ENCODE data around the gene PTPRE.

PTPRE gene

DNA sequence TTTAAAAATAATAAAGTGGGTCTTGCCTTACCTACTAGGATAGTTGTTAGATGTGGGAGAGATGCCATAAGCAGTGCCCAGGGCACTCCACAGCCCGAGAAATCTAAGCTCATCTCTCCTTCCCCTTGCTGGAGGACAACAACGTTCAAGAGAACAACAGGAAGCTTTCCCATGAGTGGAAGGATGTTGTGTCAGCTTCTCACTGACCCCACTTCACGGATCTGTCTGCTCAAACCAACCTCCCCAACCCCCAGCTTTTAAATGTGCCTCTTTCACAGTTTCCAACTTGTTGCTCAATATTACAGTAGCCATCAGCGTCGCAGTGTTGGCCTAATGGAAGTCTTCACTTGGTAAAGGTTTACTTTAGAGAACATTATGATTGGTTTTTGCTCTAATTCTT is 72.1 kb downstream of the PTPRE start:
- Histone ChIP-seq H3K27me3 (ENCODE audit: insufficient read depth, low read depth) (no peaks in the 10 kb centered on the region), H3K79me2 (ENCODE audit: insufficient read depth, low read depth) (no peaks in the 10 kb centered on the region), H3K4me1 (ENCODE audit: low read depth, poor library complexity, severe bottlenecking) (no peaks in the 10 kb centered on the region), H3K4me3 (IDR thresholded peaks at IDR 0.05; ENCODE audit: insufficient read depth, low read depth, low read length) (no peak overlapping the region), H3K36me3 (ENCODE audit: insufficient read depth) (no peaks in the 10 kb centered on the region), H2AFZ (ENCODE audit: low read depth) (no peak overlapping the region), H4K20me1 (ENCODE audit: insufficient read depth) (no peaks in the 10 kb centered on the region), H3K27ac (no peak overlapping the region), H3K9ac (no peak overlapping the region), H3K4me2 (no peak overlapping the region)
- TF ChIP-seq CTCF (conservative IDR thresholded peaks at IDR 0.05; ENCODE audit: low read depth, low read length) = no peak

- H3K9ac ChIP-seq = no peak overlapping the region
- no peak overlapping the region for H3K4me2 ChIP-seq
- H3K4me1 ChIP-seq (ENCODE audit: low read depth, poor library complexity, severe bottlenecking) = no peaks in the 10 kb centered on the region
- H2AFZ ChIP-seq (ENCODE audit: low read depth) = no peak overlapping the region
- no peak overlapping the region for H3K4me3 ChIP-seq (IDR thresholded peaks at IDR 0.05; ENCODE audit: insufficient read depth, low read depth, low read length)
- H3K27ac ChIP-seq = no peak overlapping the region
- no peaks in the 10 kb centered on the region for H3K27me3 ChIP-seq (ENCODE audit: insufficient read depth, low read depth)
- no peak for TF ChIP-seq CTCF (conservative IDR thresholded peaks at IDR 0.05; ENCODE audit: low read depth, low read length)
- no peaks in the 10 kb centered on the region for H3K79me2 ChIP-seq (ENCODE audit: insufficient read depth, low read depth)
- H3K36me3 ChIP-seq (ENCODE audit: insufficient read depth) = no peaks in the 10 kb centered on the region
- no peaks in the 10 kb centered on the region for H4K20me1 ChIP-seq (ENCODE audit: insufficient read depth)
Measured at GRCh38 chr10:127979566-127979965, 72.7 kb downstream of the PTPRE start.

- no peak overlapping the region for H3K27ac ChIP-seq
- no peak overlapping the region for H3K4me2 ChIP-seq
- no peak overlapping the region for H2AFZ ChIP-seq (ENCODE audit: low read depth)
- H3K4me1 ChIP-seq (ENCODE audit: low read depth, poor library complexity, severe bottlenecking) = no peaks in the 10 kb centered on the region
- H3K79me2 ChIP-seq (ENCODE audit: insufficient read depth, low read depth) = no peaks in the 10 kb centered on the region
- H3K9ac ChIP-seq = no peak overlapping the region
- TF ChIP-seq CTCF (conservative IDR thresholded peaks at IDR 0.05; ENCODE audit: low read depth, low read length) = no peak
- H3K36me3 ChIP-seq (ENCODE audit: insufficient read depth) = no peaks in the 10 kb centered on the region
- no peaks in the 10 kb centered on the region for H3K27me3 ChIP-seq (ENCODE audit: insufficient read depth, low read depth)
- H3K4me3 ChIP-seq (IDR thresholded peaks at IDR 0.05; ENCODE audit: insufficient read depth, low read depth, low read length) = no peak overlapping the region
- no peaks in the 10 kb centered on the region for H4K20me1 ChIP-seq (ENCODE audit: insufficient read depth)
Measured at GRCh38 chr10:127980898-127981297, 74.0 kb downstream of the PTPRE start.

DNA sequence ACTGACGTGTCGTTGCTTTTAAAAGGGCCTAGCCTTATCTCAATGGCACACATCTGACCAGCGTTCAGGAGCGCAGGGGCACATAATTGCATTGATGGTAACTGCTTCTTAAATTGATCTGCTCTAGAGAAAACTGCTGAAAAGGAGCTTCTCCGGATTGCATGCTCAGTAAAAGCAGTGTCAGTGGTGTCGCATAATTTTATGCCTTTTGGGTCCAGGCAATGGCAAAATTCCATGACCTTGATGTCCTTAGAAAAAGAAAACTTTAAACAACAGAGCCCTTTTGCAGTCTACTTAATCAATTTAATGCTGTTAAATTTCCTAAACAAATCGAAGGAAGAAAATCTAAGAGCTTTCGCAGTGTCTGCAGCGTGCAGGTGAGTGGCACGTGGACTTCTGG is 75.7 kb downstream of the PTPRE start:
- H2AFZ ChIP-seq (ENCODE audit: low read depth) = no peak overlapping the region
- H3K9ac ChIP-seq = no peak overlapping the region
- no peak overlapping the region for H3K27ac ChIP-seq
- H3K4me1 ChIP-seq (ENCODE audit: low read depth, poor library complexity, severe bottlenecking) = no peaks in the 10 kb centered on the region
- TF ChIP-seq CTCF (conservative IDR thresholded peaks at IDR 0.05; ENCODE audit: low read depth, low read length) = no peak
- no peaks in the 10 kb centered on the region for H3K36me3 ChIP-seq (ENCODE audit: insufficient read depth)
- no peaks in the 10 kb centered on the region for H3K79me2 ChIP-seq (ENCODE audit: insufficient read depth, low read depth)
- H3K4me2 ChIP-seq = no peak overlapping the region
- no peaks in the 10 kb centered on the region for H3K27me3 ChIP-seq (ENCODE audit: insufficient read depth, low read depth)
- no peaks in the 10 kb centered on the region for H4K20me1 ChIP-seq (ENCODE audit: insufficient read depth)
- no peak overlapping the region for H3K4me3 ChIP-seq (IDR thresholded peaks at IDR 0.05; ENCODE audit: insufficient read depth, low read depth, low read length)

Measured in KMS-11 (cell line).